ENCODE results near the gene MAU2.

Gene MAU2

DNA sequence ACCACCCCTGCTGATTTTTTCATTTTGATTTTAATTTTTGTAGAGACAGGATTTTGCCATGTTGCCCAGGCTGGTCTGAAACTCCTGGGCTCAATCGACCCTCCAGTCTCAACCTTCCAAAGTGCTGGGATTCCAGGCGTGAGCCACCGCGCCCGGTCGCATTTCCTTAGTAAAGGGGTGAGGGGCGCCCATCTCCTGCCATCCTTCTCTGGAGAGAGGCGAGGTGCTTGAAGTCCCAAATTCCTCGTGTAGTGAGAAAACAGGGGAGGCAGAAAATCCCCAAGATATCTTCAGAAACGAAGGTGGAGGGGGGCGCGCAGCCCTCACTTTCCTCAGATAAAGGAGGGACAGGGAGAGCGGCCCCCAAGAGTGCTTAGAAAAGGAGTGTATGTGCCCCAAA lies 63.9 kb downstream of the MAU2 start:
- TF ChIP-seq, protein P1, sequence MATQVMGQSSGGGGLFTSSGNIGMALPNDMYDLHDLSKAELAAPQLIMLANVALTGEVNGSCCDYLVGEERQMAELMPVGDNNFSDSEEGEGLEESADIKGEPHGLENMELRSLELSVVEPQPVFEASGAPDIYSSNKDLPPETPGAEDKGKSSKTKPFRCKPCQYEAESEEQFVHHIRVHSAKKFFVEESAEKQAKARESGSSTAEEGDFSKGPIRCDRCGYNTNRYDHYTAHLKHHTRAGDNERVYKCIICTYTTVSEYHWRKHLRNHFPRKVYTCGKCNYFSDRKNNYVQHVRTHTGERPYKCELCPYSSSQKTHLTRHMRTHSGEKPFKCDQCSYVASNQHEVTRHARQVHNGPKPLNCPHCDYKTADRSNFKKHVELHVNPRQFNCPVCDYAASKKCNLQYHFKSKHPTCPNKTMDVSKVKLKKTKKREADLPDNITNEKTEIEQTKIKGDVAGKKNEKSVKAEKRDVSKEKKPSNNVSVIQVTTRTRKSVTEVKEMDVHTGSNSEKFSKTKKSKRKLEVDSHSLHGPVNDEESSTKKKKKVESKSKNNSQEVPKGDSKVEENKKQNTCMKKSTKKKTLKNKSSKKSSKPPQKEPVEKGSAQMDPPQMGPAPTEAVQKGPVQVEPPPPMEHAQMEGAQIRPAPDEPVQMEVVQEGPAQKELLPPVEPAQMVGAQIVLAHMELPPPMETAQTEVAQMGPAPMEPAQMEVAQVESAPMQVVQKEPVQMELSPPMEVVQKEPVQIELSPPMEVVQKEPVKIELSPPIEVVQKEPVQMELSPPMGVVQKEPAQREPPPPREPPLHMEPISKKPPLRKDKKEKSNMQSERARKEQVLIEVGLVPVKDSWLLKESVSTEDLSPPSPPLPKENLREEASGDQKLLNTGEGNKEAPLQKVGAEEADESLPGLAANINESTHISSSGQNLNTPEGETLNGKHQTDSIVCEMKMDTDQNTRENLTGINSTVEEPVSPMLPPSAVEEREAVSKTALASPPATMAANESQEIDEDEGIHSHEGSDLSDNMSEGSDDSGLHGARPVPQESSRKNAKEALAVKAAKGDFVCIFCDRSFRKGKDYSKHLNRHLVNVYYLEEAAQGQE (IDR thresholded peaks at IDR 0.05; ENCODE audit: low read depth) = no peak
- TF ChIP-seq RAD21 (IDR thresholded peaks at IDR 0.05; ENCODE audit: low read depth) = no peak
- no peak for TF ChIP-seq FOXM1 (IDR thresholded peaks at IDR 0.05; ENCODE audit: borderline replicate concordance, low read depth)
- TF ChIP-seq CEBPB (IDR thresholded peaks at IDR 0.05) = no peak
- TF ChIP-seq, protein P2, sequence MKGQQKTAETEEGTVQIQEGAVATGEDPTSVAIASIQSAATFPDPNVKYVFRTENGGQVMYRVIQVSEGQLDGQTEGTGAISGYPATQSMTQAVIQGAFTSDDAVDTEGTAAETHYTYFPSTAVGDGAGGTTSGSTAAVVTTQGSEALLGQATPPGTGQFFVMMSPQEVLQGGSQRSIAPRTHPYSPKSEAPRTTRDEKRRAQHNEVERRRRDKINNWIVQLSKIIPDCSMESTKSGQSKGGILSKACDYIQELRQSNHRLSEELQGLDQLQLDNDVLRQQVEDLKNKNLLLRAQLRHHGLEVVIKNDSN (IDR thresholded peaks at IDR 0.05) = no peak
- TF ChIP-seq EP300 (IDR thresholded peaks at IDR 0.05; ENCODE audit: borderline replicate concordance) = no peak

DNA sequence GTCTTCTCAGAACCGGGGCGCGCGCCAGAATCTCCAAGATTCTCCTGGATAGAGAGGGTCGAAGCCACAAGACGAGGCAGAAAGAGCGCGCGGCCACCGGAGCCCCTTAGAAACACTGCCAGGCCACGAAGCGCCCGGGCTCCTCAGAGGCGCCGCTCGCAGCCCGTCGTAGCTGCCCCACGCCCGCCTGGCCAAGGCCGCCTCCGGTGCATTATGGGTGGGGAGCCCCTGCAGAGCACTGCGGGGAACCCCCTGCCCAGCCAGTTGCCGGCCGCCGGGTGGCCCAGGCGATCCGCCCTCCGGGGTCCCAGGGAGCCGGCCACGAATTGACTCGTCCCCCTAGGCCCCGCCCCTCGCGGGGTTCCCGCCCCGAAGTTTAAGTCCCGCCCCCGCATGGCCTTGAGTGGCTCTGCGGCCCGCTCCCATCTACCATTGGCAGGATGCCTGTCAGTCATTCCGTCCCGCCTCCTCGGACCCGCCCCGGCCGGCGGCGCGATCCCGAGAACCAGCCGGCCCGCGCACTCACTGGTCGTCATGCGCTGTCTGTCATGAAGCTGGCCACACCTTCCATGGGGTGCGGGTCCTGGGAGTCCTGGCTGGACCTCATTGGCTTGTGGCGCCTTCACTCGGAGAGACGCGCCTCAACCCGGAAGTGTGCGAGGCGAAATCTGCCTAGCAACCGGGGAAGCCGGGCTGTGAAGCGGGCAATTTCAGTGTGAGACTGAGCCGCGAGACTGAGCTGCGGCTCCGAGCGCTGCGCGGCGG lies 64.7 kb downstream of the MAU2 start:
- TF ChIP-seq, protein P2 (IDR thresholded peaks at IDR 0.05) = peak; percentile 31; the same call in 1 of the 2 replicates
- no peak; the same call in 1 of the 2 replicates for TF ChIP-seq EP300 (IDR thresholded peaks at IDR 0.05; ENCODE audit: borderline replicate concordance)
- peak; percentile 57 for TF ChIP-seq TAF1 (IDR thresholded peaks at IDR 0.05; ENCODE audit: low read depth)
- TF ChIP-seq TCF12 (IDR thresholded peaks at IDR 0.05; ENCODE audit: low read depth) = no peak
- TF ChIP-seq TEAD4 (IDR thresholded peaks at IDR 0.05) = no peak
- TF ChIP-seq FOXM1 (IDR thresholded peaks at IDR 0.05; ENCODE audit: borderline replicate concordance, low read depth) = no peak
- TF ChIP-seq YY1 (IDR thresholded peaks at IDR 0.05; ENCODE audit: low read depth) = no peak
- TF ChIP-seq CREB1 (IDR thresholded peaks at IDR 0.05; ENCODE audit: low read depth) = peak; percentile 84
- TF ChIP-seq, protein P1 (IDR thresholded peaks at IDR 0.05; ENCODE audit: low read depth) = no peak
- TF ChIP-seq EGR1 (IDR thresholded peaks at IDR 0.05) = peak; percentile 30; the same call in 1 of the 2 replicates
- TF ChIP-seq, protein P3, sequence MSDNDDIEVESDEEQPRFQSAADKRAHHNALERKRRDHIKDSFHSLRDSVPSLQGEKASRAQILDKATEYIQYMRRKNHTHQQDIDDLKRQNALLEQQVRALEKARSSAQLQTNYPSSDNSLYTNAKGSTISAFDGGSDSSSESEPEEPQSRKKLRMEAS (IDR thresholded peaks at IDR 0.05) = peak; percentile 98
- TF ChIP-seq ZBTB7A (IDR thresholded peaks at IDR 0.05; ENCODE audit: low read depth) = no peak
- TF ChIP-seq NFIC (IDR thresholded peaks at IDR 0.05) = no peak
- TF ChIP-seq RAD21 (IDR thresholded peaks at IDR 0.05; ENCODE audit: low read depth) = no peak; the same call in 1 of the 2 replicates
- TF ChIP-seq CEBPB (IDR thresholded peaks at IDR 0.05) = no peak

DNA sequence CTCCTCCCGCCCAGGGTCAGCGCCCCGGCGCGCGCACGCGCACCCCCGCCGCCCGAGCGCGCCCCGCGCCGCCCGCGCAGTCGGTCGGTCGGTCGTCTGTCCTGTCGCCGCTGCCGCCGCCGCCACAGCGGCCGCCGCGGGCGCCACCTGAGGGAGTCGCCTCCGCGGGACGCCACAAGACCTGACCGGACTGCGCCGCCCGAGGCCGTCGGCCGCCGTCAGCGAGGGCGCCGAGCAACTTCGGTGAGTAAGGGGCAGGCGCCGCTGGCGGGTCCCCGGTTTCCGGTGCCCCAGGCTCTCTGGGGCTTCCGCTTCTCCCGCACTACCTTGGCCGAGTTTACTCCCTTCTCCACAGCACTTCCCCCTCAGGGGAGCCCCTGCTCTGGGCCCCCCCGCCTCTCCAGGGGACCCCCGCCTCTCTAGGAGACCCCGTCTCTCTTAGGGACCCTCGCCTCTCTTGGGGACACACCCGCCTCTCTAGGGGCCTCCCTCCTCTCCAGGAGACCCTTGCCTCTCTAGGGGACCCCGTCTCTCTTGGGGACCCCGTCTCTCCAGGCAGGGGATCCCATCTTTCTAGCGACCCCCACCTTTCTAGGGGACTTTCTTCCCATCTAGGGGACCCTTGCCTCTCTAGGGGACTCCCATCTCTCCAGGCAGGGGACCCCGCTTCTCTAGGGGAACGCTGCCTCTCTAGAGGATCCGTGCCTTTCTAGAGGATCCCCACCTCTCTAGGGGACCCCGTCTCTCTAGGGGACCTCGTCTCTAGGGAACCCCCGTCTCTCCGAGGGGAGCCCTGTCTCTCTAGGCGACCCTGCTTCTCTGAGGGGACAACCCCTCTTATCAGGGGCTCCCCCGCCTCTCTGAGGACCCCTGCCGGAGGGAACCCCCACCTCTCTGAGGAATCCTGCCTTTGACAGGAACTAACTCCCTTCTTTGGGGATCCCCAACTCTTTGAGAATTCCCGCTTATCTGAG lies 65.6 kb downstream of the MAU2 start:
- TF ChIP-seq FOXM1 (IDR thresholded peaks at IDR 0.05; ENCODE audit: borderline replicate concordance, low read depth) (no peak), RAD21 (IDR thresholded peaks at IDR 0.05; ENCODE audit: low read depth) (no peak), EP300 (IDR thresholded peaks at IDR 0.05; ENCODE audit: borderline replicate concordance) (no peak; the same call in 1 of the 2 replicates), CREB1 (IDR thresholded peaks at IDR 0.05; ENCODE audit: low read depth) (no peak), ZBTB7A (IDR thresholded peaks at IDR 0.05; ENCODE audit: low read depth) (peak; percentile 88), TCF12 (IDR thresholded peaks at IDR 0.05; ENCODE audit: low read depth) (no peak), TAF1 (IDR thresholded peaks at IDR 0.05; ENCODE audit: low read depth) (no peak)
- TF ChIP-seq, protein P1 (IDR thresholded peaks at IDR 0.05; ENCODE audit: low read depth) = no peak

DNA sequence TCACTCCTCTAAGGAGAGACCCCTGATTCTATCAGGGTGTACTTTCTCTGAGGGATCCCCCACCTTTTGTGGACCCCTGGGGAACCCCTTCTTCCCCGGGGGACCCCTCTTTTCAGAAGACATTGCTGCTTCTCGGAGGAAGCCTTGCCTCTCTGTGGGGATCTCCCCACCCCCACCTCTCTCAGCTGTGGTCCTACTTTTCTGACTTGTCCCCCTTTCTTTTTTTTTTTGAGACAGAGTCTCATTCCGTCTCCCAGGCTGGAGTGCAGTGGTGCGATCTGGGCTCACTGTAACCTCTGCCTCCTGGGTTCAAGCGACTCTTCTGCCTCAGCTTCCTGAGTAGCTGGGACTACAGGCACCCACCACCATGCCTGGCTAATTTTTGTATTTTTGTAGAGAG lies 66.5 kb downstream of the MAU2 start:
- TF ChIP-seq TAF1 (IDR thresholded peaks at IDR 0.05; ENCODE audit: low read depth) = no peak
- no peak for TF ChIP-seq EP300 (IDR thresholded peaks at IDR 0.05; ENCODE audit: borderline replicate concordance)
- TF ChIP-seq TCF12 (IDR thresholded peaks at IDR 0.05; ENCODE audit: low read depth) = no peak
- no peak for TF ChIP-seq NFIC (IDR thresholded peaks at IDR 0.05)
- TF ChIP-seq ZBTB7A (IDR thresholded peaks at IDR 0.05; ENCODE audit: low read depth) = no peak
- TF ChIP-seq, protein P1 (IDR thresholded peaks at IDR 0.05; ENCODE audit: low read depth) = no peak
- TF ChIP-seq, protein P2 (IDR thresholded peaks at IDR 0.05) = no peak
- no peak for TF ChIP-seq CEBPB (IDR thresholded peaks at IDR 0.05)
- TF ChIP-seq FOXM1 (IDR thresholded peaks at IDR 0.05; ENCODE audit: borderline replicate concordance, low read depth) = no peak
- TF ChIP-seq EGR1 (IDR thresholded peaks at IDR 0.05) = no peak
- TF ChIP-seq, protein P3 (IDR thresholded peaks at IDR 0.05) = no peak
- no peak for TF ChIP-seq CREB1 (IDR thresholded peaks at IDR 0.05; ENCODE audit: low read depth)
- TF ChIP-seq YY1 (IDR thresholded peaks at IDR 0.05; ENCODE audit: low read depth) = no peak
- TF ChIP-seq TEAD4 (IDR thresholded peaks at IDR 0.05) = no peak
- no peak for TF ChIP-seq RAD21 (IDR thresholded peaks at IDR 0.05; ENCODE audit: low read depth)

Data from Ishikawa (cell line).